Keratinocyte (primary cell): ENCODE measurements around the gene HSPB1. TPM values are rescaled to one million over a fixed set of nuclear protein-coding genes. Genes with fewer than 3 reads are reported as not detected.

Experiments used
- DNase-seq: peaks from one replicate; pipeline ENCODE4 v3.0.0-alpha.2; 2011; ENCODE audit warnings: low read depth, missing footprints, low spot score
- FAIRE-seq: peaks from 2 replicates; lab custom pipeline; 2011; peaks lifted over from hg19 to GRCh38; lab: Jason Lieb, UNC
- H2AFZ ChIP-seq: 2 replicates; pipeline ENCODE4 v1.6.0; 2012; ENCODE audit warnings: low read length, control low read depth, inconsistent platforms; ENCODE audit not compliant: control insufficient read depth
- H3K27ac ChIP-seq: 2 replicates; pipeline ENCODE4 v1.5.1; 2011; ENCODE audit warnings: low read length; ENCODE audit not compliant: control insufficient read depth, insufficient read depth
- H3K27me3 ChIP-seq: 3 replicates; pipeline ENCODE4 v1.6.0; 2011; ENCODE audit warnings: low read length; ENCODE audit not compliant: control insufficient read depth, insufficient read depth; ENCODE audit errors: extremely low read depth
- H3K36me3 ChIP-seq, 2 experiments: 2 replicates in 1 of 2; 3 replicates in 1 of 2; pipeline ENCODE4 v1.5.1; 2011; ENCODE audit warnings: low read length in 2 of 2, mild to moderate bottlenecking in 1 of 2; ENCODE audit not compliant: control insufficient read depth in 2 of 2, insufficient read depth in 2 of 2; ENCODE audit errors: extremely low read depth in 1 of 2
- H3K4me1 ChIP-seq: 3 replicates; pipeline ENCODE4 v1.5.1; 2011; ENCODE audit warnings: low read length; ENCODE audit not compliant: control insufficient read depth, insufficient read depth; ENCODE audit errors: extremely low read depth
- H3K4me2 ChIP-seq: 3 replicates; pipeline ENCODE4 v1.6.0; 2011; ENCODE audit warnings: low read depth, low read length; ENCODE audit not compliant: control insufficient read depth, insufficient read depth; ENCODE audit errors: extremely low read depth
- H3K4me3 ChIP-seq, 3 experiments: fragments of 200-600 bp in 1 of 3; sonication (generic) in 1 of 3; 2 replicates in 2 of 3; 3 replicates in 1 of 3; pipeline ENCODE4 v1.5.1; 2011 to 2016; ENCODE audit warnings: low read length in 3 of 3, mild to moderate bottlenecking in 3 of 3, control low read depth in 2 of 3, inconsistent platforms in 1 of 3, low read depth in 1 of 3, mixed read lengths in 1 of 3, mixed run types in 1 of 3, moderate library complexity in 1 of 3; ENCODE audit not compliant: control insufficient read depth in 2 of 3, insufficient read depth in 2 of 3; ENCODE audit errors: extremely low read depth in 1 of 3
- H3K79me2 ChIP-seq: 2 replicates; pipeline ENCODE4 v1.6.0; 2012; ENCODE audit warnings: low read length; ENCODE audit not compliant: control insufficient read depth, insufficient read depth
- H3K9ac ChIP-seq: 3 replicates; pipeline ENCODE4 v1.6.0; 2011; ENCODE audit warnings: low read length; ENCODE audit not compliant: control insufficient read depth, insufficient read depth; ENCODE audit errors: extremely low read depth
- H3K9me1 ChIP-seq: 3 replicates; pipeline ENCODE4 v1.6.0; 2011; ENCODE audit warnings: low read length; ENCODE audit not compliant: control insufficient read depth, insufficient read depth; ENCODE audit errors: extremely low read depth
- H3K9me3 ChIP-seq: 2 replicates; pipeline ENCODE4 v1.5.1; 2012; ENCODE audit warnings: low read depth, low read length; ENCODE audit not compliant: control insufficient read depth
- H4K20me1 ChIP-seq: 3 replicates; pipeline ENCODE4 v1.6.0; 2011; ENCODE audit warnings: low read length; ENCODE audit not compliant: control insufficient read depth, insufficient read depth; ENCODE audit errors: extremely low read depth
- CTCF ChIP-seq, 3 experiments: IDR thresholded peaks in 1 of 3; conservative IDR thresholded peaks in 1 of 3; optimal IDR thresholded peaks in 1 of 3; 2 replicates in 2 of 3; 3 replicates in 1 of 3; pipeline versions ENCODE3 to v1.5.1; 2011; ENCODE audit warnings: low read length in 3 of 3, mild to moderate bottlenecking in 3 of 3, moderate library complexity in 2 of 3, control low read depth in 1 of 3, inconsistent platforms in 1 of 3; ENCODE audit not compliant: insufficient read depth in 2 of 3; ENCODE audit errors: extremely low read depth in 1 of 3
- EZH2 ChIP-seq: IDR thresholded peaks from one replicate; pipeline ENCODE4 v1.6.1; 2012; ENCODE audit warnings: inconsistent platforms, mild to moderate bottlenecking, low read length, moderate library complexity
- dilution Hi-C: fragments of 300-500 bp; cut with MboI; formaldehyde crosslinking; loops from one replicate; pipeline ENCODE4 v1.7.0; 2020; ENCODE audit warnings: low sequenced_read_pairs; ENCODE audit not compliant: extremely low pct_ligation_motif_present
- polyA plus RNA-seq, 5 experiments: library from polyadenylated mRNA; depleted of rRNA in 3 of 5; stranded (reverse) in 3 of 5; stranded (forward) in 1 of 5; unstranded in 1 of 5; fragments of >200 nt; gene quantifications; 1 replicate in 1 of 5; 2 replicates in 3 of 5; 3 replicates in 1 of 5; pipeline versions ENCODE4 v1.2.1 to v1.2.3, GENCODE V29; 2011 to 2012; ENCODE audit warnings: missing spikeins in 2 of 5, low read depth in 1 of 5, low replicate concordance in 1 of 5

HSPB1 gene
- polyA plus RNA-seq, 1 donor (not counting 4 experiments of a cell fraction or from before 2014, with no cell fraction given) = 460 TPM

DNA sequence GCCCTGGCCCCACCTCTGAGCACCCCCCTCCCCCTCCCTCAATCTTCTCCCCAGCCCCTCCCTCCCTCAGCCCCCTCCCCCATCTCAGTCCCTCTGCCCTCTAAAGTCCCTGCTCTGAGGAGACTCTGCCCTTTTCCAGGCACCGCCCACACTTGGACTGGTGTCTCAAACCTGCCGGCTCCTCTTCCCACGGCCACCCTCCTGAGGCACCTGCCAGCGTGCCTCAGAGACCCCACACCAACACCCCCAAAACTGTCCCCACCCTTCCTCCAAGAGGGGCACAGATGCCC is 34.6 kb upstream of the HSPB1 start:
- H3K9ac ChIP-seq = no peak overlapping the region
- peaks cover 40% of the 10 kb centered on the region for H3K27me3 ChIP-seq
- H2AFZ ChIP-seq = no peak overlapping the region
- no peaks in the 10 kb centered on the region for H3K9me3 ChIP-seq
- no peak for FAIRE-seq
- H3K4me3 ChIP-seq = no peak overlapping the region
- H3K9me1 ChIP-seq = no peaks in the 10 kb centered on the region
- TF ChIP-seq EZH2 (no peak), CTCF (optimal IDR thresholded peaks at IDR 0.05 in 1 of 3, IDR thresholded peaks at IDR 0.05 in 1 of 3, conservative IDR thresholded peaks at IDR 0.05 in 1 of 3; ENCODE audit: extremely low read depth in 1 of 3, insufficient read depth in 2 of 3, low read length in 3 of 3) (no peak)
- DNase-seq = no peak
- dilution Hi-C loops = no loop called here
- H3K36me3 ChIP-seq = no peaks in the 10 kb centered on the region
- H3K4me1 ChIP-seq = peaks cover 4% of the 10 kb centered on the region
- no peak overlapping the region for H3K4me2 ChIP-seq
- no peaks in the 10 kb centered on the region for H3K79me2 ChIP-seq
- H4K20me1 ChIP-seq = no peaks in the 10 kb centered on the region
- no peak overlapping the region for H3K27ac ChIP-seq

DNA sequence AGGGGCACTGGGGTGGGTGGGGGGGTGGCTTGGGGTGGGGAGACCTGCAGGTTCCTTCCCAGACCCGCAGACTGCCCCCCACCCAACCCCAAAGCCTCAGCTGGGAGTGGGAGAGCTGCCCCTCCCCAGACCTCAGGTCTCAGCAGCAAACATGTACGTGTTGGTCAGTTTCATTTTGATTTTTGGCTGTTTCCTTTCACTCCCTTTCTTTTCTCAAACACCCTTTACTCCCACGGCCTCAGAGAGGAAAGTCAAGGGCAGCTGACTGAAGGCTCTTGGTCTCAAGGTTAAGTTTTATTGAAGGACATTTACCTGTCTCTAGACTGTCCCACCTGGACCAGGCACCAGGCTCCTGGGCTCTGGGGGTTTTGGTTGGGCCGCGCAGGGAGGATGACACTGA is 34.1 kb upstream of the HSPB1 start:
- FAIRE-seq (no peak), DNase-seq (no peak)
- no peak overlapping the region for H2AFZ ChIP-seq
- H3K27ac ChIP-seq = no peak overlapping the region
- H3K4me1 ChIP-seq = peaks cover 4% of the 10 kb centered on the region
- H3K27me3 ChIP-seq = peaks cover 43% of the 10 kb centered on the region
- H4K20me1 ChIP-seq = no peaks in the 10 kb centered on the region
- dilution Hi-C loops = no loop called here
- H3K9me1 ChIP-seq = no peaks in the 10 kb centered on the region
- H3K4me3 ChIP-seq = no peak overlapping the region
- H3K4me2 ChIP-seq = no peak overlapping the region
- no peak overlapping the region for H3K9ac ChIP-seq
- no peaks in the 10 kb centered on the region for H3K36me3 ChIP-seq
- no peaks in the 10 kb centered on the region for H3K79me2 ChIP-seq
- no peaks in the 10 kb centered on the region for H3K9me3 ChIP-seq
- no peak for TF ChIP-seq EZH2
- no peak for TF ChIP-seq CTCF (optimal IDR thresholded peaks at IDR 0.05 in 1 of 3, IDR thresholded peaks at IDR 0.05 in 1 of 3, conservative IDR thresholded peaks at IDR 0.05 in 1 of 3; ENCODE audit: extremely low read depth in 1 of 3, insufficient read depth in 2 of 3, low read length in 3 of 3)
